ENCODE results near the gene CDK6.
"Not testable (repeated sequence)": the region's sequence is repeated elsewhere in the genome, so short reads cannot be mapped to it uniquely, and the experiment has no call there.

CDK6 gene

GRCh38 chr7:92872701-92873100 is 36.3 kb upstream of the CDK6 start:
- H3K4me3 ChIP-seq (ENCODE audit: low read depth, low read length) = no peak overlapping the region
- no peak overlapping the region for H3K27ac ChIP-seq
- in situ Hi-C loops (cut with HindIII; ENCODE audit: low pct_ligation_motif_present, low sequenced_read_pairs) = no loop called here
- no peaks in the 10 kb centered on the region for H3K36me3 ChIP-seq (replicated peaks)
- TF ChIP-seq CTCF (IDR thresholded peaks at IDR 0.05; ENCODE audit: low read depth, low read length, missing control alignments) = no peak
- H3K27me3 ChIP-seq (replicated peaks) = no peaks in the 10 kb centered on the region
- no peak for DNase-seq

- no peak overlapping the region for H3K27ac ChIP-seq
- no peak overlapping the region for H3K4me3 ChIP-seq (ENCODE audit: low read depth, low read length)
- H3K36me3 ChIP-seq (replicated peaks) = no peaks in the 10 kb centered on the region
- in situ Hi-C loops (cut with HindIII; ENCODE audit: low pct_ligation_motif_present, low sequenced_read_pairs) = no loop called here
- no peak for DNase-seq
- no peaks in the 10 kb centered on the region for H3K27me3 ChIP-seq (replicated peaks)
- no peak for TF ChIP-seq CTCF (IDR thresholded peaks at IDR 0.05; ENCODE audit: low read depth, low read length, missing control alignments)
These were observed 32.4 kb upstream of the CDK6 start for GRCh38 chr7:92868683-92869293.

- H3K27ac ChIP-seq; DNase-seq; H3K4me3 ChIP-seq (ENCODE audit: low read depth, low read length); H3K36me3 ChIP-seq (replicated peaks); in situ Hi-C loops (cut with HindIII; ENCODE audit: low pct_ligation_motif_present, low sequenced_read_pairs); H3K27me3 ChIP-seq (replicated peaks): not testable (repeated sequence)
These were observed 27.8 kb upstream of the CDK6 start for GRCh38 chr7:92864169-92864568.

GRCh38 chr7:92856436-92856835 is 20.1 kb upstream of the CDK6 start:
- TF ChIP-seq CTCF (IDR thresholded peaks at IDR 0.05; ENCODE audit: low read depth, low read length, missing control alignments) = no peak
- no peak for DNase-seq
- no peak overlapping the region for H3K4me3 ChIP-seq (ENCODE audit: low read depth, low read length)
- H3K36me3 ChIP-seq (replicated peaks) = no peaks in the 10 kb centered on the region
- in situ Hi-C loops (cut with HindIII; ENCODE audit: low pct_ligation_motif_present, low sequenced_read_pairs) = no loop called here
- no peak overlapping the region for H3K27ac ChIP-seq
- no peaks in the 10 kb centered on the region for H3K27me3 ChIP-seq (replicated peaks)

GRCh38 chr7:92854501-92855238 is 18.3 kb upstream of the CDK6 start:
- no peak overlapping the region for H3K27ac ChIP-seq
- TF ChIP-seq CTCF (IDR thresholded peaks at IDR 0.05; ENCODE audit: low read depth, low read length, missing control alignments) = no peak
- no peaks in the 10 kb centered on the region for H3K27me3 ChIP-seq (replicated peaks)
- no peaks in the 10 kb centered on the region for H3K36me3 ChIP-seq (replicated peaks)
- H3K4me3 ChIP-seq (ENCODE audit: low read depth, low read length) = no peak overlapping the region
- no peak for DNase-seq
- in situ Hi-C loops (cut with HindIII; ENCODE audit: low pct_ligation_motif_present, low sequenced_read_pairs) = no loop called here

GRCh38 chr7:92851732-92852131 is 15.4 kb upstream of the CDK6 start:
- Histone ChIP-seq H3K27ac (no peak overlapping the region), H3K36me3 (replicated peaks) (no peaks in the 10 kb centered on the region), H3K27me3 (replicated peaks) (no peaks in the 10 kb centered on the region), H3K4me3 (ENCODE audit: low read depth, low read length) (no peak overlapping the region)
- no peak for DNase-seq
- in situ Hi-C loops (cut with HindIII; ENCODE audit: low pct_ligation_motif_present, low sequenced_read_pairs) = no loop called here
- no peak for TF ChIP-seq CTCF (IDR thresholded peaks at IDR 0.05; ENCODE audit: low read depth, low read length, missing control alignments)
